Measurements from ENCODE around the gene CRIP1. TPM values are rescaled to one million over a fixed set of nuclear protein-coding genes. Genes with fewer than 3 reads are reported as not detected.

Gene CRIP1
- total RNA-seq, 4 donors from 2014 or later = 8.2 to 35.6 (median 24.7) TPM

GRCh38 chr14:105500036-105500725 lies 13.5 kb downstream of the CRIP1 start:
- Histone ChIP-seq H3K9me3 (no peaks in the 10 kb centered on the region), H3K27me3 (no peaks in the 10 kb centered on the region), H3K4me3 (no peak overlapping the region), H3K36me3 (peaks cover 0 to 12% (median 0%) of the 10 kb centered on the region in 3 donors), H3K27ac (no peak overlapping the region), H3K4me1 (peaks cover 0 to 22% (median 0%) of the 10 kb centered on the region in 3 donors)
- intact Hi-C loops (cut with DNase I) = no loop called here
- WGBS, 2 donors = 80 to 84% methylated on average over 5 to 14 of the region's 21 CpGs
- DNase-seq = no peak
- no peak for TF ChIP-seq CTCF (IDR thresholded peaks at IDR 0.05)
- no peak for TF ChIP-seq POLR2A (IDR thresholded peaks at IDR 0.05)

GRCh38 chr14:105500726-105501101 lies 14.0 kb downstream of the CRIP1 start:
- DNase-seq = no peak
- Histone ChIP-seq H3K4me1 (peaks cover 0 to 17% (median 0%) of the 10 kb centered on the region in 3 donors), H3K4me3 (no peak overlapping the region), H3K27ac (no peak overlapping the region), H3K27me3 (no peaks in the 10 kb centered on the region), H3K36me3 (peaks cover 0 to 12% (median 0%) of the 10 kb centered on the region in 3 donors), H3K9me3 (no peaks in the 10 kb centered on the region)
- 53 to 77% methylated on average over 8 to 9 of the region's 10 CpGs for WGBS, 2 donors
- intact Hi-C loops (cut with DNase I) = no loop called here
- TF ChIP-seq CTCF (IDR thresholded peaks at IDR 0.05) (no peak), POLR2A (IDR thresholded peaks at IDR 0.05) (no peak)

GRCh38 chr14:105501504-105502291 lies 15.0 kb downstream of the CRIP1 start:
- WGBS, 2 donors = 80 to 83% methylated on average over 12 to 13 of the region's 13 CpGs
- H3K4me1 ChIP-seq = peaks cover 0 to 11% (median 0%) of the 10 kb centered on the region in 3 donors
- H3K36me3 ChIP-seq = peaks cover 0 to 12% (median 0%) of the 10 kb centered on the region in 3 donors
- no peak overlapping the region for H3K27ac ChIP-seq
- no peak overlapping the region for H3K4me3 ChIP-seq
- H3K27me3 ChIP-seq = no peaks in the 10 kb centered on the region
- DNase-seq = no peak
- intact Hi-C loops (cut with DNase I) = no loop called here
- TF ChIP-seq CTCF (IDR thresholded peaks at IDR 0.05) = no peak
- no peak for TF ChIP-seq POLR2A (IDR thresholded peaks at IDR 0.05)
- no peaks in the 10 kb centered on the region for H3K9me3 ChIP-seq

- intact Hi-C loops (cut with DNase I) = no loop called here
- Histone ChIP-seq H3K27me3 (peaks cover 0 to 4% (median 0%) of the 10 kb centered on the region in 4 donors), H3K9me3 (no peaks in the 10 kb centered on the region), H3K4me3 (no peak overlapping the region), H3K36me3 (peaks cover 0 to 5% (median 0%) of the 10 kb centered on the region in 3 donors), H3K27ac (no peak overlapping the region), H3K4me1 (peaks cover 0 to 11% (median 0%) of the 10 kb centered on the region in 3 donors)
- WGBS, 2 donors = 70 to 89% methylated on average over 3 to 4 of the region's 18 CpGs
- no peak for TF ChIP-seq POLR2A (IDR thresholded peaks at IDR 0.05)
- TF ChIP-seq CTCF (IDR thresholded peaks at IDR 0.05) = no peak
- no peak for DNase-seq
These were observed 16.0 kb downstream of the CRIP1 start for GRCh38 chr14:105502446-105503295.

Data from esophagus squamous epithelium (tissue), 5 donors.